SK-N-SH treated with all-trans-retinoic acid at 6 μM for 48 hours (cell line): ENCODE data around the gene RPP21.

ENCODE experiments used
- ATAC-seq: fragments of 200-7000 bp; cut with Tn5 transposase; 3 replicates; pipeline ENCODE4 v1.9.1; 2020; ENCODE audit warnings: mild to moderate bottlenecking, moderate library complexity
- ARNTL ChIP-seq: fragments of 450-650 bp; formaldehyde crosslinking; IDR thresholded peaks from 2 replicates; pipeline ENCODE4 v1.5.0; 2020; ENCODE audit warnings: low read depth, mild to moderate bottlenecking, moderate library complexity, borderline replicate concordance
- BACH2 ChIP-seq: fragments of 250-450 bp; sonication (Bioruptor Pico); IDR thresholded peaks from 2 replicates; pipeline ENCODE4 v1.9.0; 2021; ENCODE audit warnings: mild to moderate bottlenecking, borderline replicate concordance
- ESRRG ChIP-seq: fragments of 250-450 bp; sonication (Bioruptor Pico); IDR thresholded peaks from 2 replicates; pipeline ENCODE4 v1.6.1; 2021; ENCODE audit warnings: mild to moderate bottlenecking
- ISL1 ChIP-seq: fragments of 250-450 bp; sonication (Bioruptor Pico); IDR thresholded peaks from 2 replicates; pipeline ENCODE4 v2.1.2; 2022; ENCODE audit warnings: mild to moderate bottlenecking, moderate library complexity
- OSR1 ChIP-seq: fragments of 250-450 bp; sonication (Bioruptor Pico); IDR thresholded peaks from 2 replicates; pipeline ENCODE4 v1.8.0; 2022; ENCODE audit warnings: moderate library complexity, mild to moderate bottlenecking, inconsistent platforms
- PPARA ChIP-seq: fragments of 250-450 bp; sonication (Bioruptor Pico); IDR thresholded peaks from 2 replicates; pipeline ENCODE4 v1.5.0; 2020; ENCODE audit warnings: mild to moderate bottlenecking, borderline replicate concordance
- RARB ChIP-seq: fragments of 250-450 bp; sonication (Bioruptor Pico); IDR thresholded peaks from 2 replicates; pipeline ENCODE4 v1.8.0; 2021; ENCODE audit warnings: mild to moderate bottlenecking, moderate library complexity
- TOX ChIP-seq: fragments of 250-450 bp; sonication (Bioruptor Pico); IDR thresholded peaks from 2 replicates; pipeline ENCODE4 v1.8.0; 2021; ENCODE audit warnings: mild to moderate bottlenecking, moderate library complexity, borderline replicate concordance
- ZC3H10 ChIP-seq: fragments of 250-450 bp; sonication (Bioruptor Pico); IDR thresholded peaks from 2 replicates; pipeline ENCODE4 v1.5.1; 2021; ENCODE audit warnings: mild to moderate bottlenecking, moderate library complexity
- ZFP3 ChIP-seq: fragments of 250-450 bp; sonication (Bioruptor Pico); IDR thresholded peaks from 2 replicates; pipeline ENCODE4 v1.5.0; 2020; ENCODE audit warnings: mild to moderate bottlenecking, moderate library complexity
- ZFP30 ChIP-seq: fragments of 450-650 bp; formaldehyde crosslinking; IDR thresholded peaks from 2 replicates; pipeline ENCODE4 v1.5.0; 2022; ENCODE audit warnings: mild to moderate bottlenecking, moderate library complexity
- ZNF565 ChIP-seq: fragments of 450-650 bp; formaldehyde crosslinking; conservative IDR thresholded peaks from 2 replicates; pipeline ENCODE4 v1.5.0; 2020; ENCODE audit warnings: low read depth, mild to moderate bottlenecking, moderate library complexity
- ZNF70 ChIP-seq: fragments of 450-650 bp; formaldehyde crosslinking; IDR thresholded peaks from 2 replicates; pipeline ENCODE4 v1.5.0; 2020; ENCODE audit warnings: mild to moderate bottlenecking, moderate library complexity
- TF ChIP-seq, protein P1 (sequence below): fragments of 250-450 bp; sonication (Bioruptor Pico); IDR thresholded peaks from 2 replicates; pipeline ENCODE4 v1.8.0; 2021; ENCODE audit warnings: low read depth, mild to moderate bottlenecking, moderate library complexity, borderline replicate concordance
- TF ChIP-seq, protein P2 (sequence below): fragments of 250-450 bp; sonication (Bioruptor Pico); IDR thresholded peaks from 2 replicates; pipeline ENCODE4 v1.5.0; 2020; ENCODE audit warnings: mild to moderate bottlenecking, moderate library complexity
- TF ChIP-seq, protein P3 (sequence below): fragments of 250-450 bp; sonication (Bioruptor Pico); IDR thresholded peaks from 2 replicates; pipeline ENCODE4 v1.5.1; 2020; ENCODE audit warnings: low read depth, mild to moderate bottlenecking, moderate library complexity
- TF ChIP-seq, protein P4 (sequence below): fragments of 250-450 bp; sonication (Bioruptor Pico); IDR thresholded peaks from 2 replicates; pipeline ENCODE4 v1.5.1; 2021; ENCODE audit warnings: mild to moderate bottlenecking, moderate library complexity
- TF ChIP-seq, protein P5 (sequence below): fragments of 250-450 bp; sonication (Bioruptor Pico); IDR thresholded peaks from 2 replicates; pipeline ENCODE4 v1.8.0; 2020; ENCODE audit warnings: mild to moderate bottlenecking, moderate library complexity, borderline replicate concordance

Gene RPP21

DNA sequence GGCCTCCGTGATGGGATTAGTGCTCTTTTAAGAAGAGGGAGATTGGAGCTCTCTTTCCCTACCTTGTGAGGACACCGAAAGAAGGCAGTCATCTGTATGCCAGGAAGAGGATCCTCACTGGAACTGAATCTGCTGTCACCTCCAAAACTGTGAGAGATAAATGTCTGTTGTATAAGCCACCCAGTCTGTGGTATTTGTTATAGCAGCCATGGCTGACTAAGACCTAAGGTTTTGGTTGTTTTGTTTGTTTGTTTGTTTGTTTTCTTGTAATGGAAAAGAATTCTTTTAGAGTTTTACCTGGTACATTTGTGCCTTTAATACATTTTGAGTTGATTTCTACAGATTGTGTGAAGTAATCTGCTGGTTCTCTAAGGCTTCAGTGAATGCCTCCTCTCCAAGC lies 7.6 kb downstream of the RPP21 start:
- no peak for TF ChIP-seq ISL1 (CRISPR knock-in tag)
- TF ChIP-seq, protein P1, sequence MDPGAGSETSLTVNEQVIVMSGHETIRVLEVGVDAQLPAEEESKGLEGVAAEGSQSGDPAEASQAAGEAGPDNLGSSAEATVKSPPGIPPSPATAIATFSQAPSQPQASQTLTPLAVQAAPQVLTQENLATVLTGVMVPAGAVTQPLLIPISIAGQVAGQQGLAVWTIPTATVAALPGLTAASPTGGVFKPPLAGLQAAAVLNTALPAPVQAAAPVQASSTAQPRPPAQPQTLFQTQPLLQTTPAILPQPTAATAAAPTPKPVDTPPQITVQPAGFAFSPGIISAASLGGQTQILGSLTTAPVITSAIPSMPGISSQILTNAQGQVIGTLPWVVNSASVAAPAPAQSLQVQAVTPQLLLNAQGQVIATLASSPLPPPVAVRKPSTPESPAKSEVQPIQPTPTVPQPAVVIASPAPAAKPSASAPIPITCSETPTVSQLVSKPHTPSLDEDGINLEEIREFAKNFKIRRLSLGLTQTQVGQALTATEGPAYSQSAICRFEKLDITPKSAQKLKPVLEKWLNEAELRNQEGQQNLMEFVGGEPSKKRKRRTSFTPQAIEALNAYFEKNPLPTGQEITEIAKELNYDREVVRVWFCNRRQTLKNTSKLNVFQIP (CRISPR knock-in tag): no peak
- TF ChIP-seq, protein P2, sequence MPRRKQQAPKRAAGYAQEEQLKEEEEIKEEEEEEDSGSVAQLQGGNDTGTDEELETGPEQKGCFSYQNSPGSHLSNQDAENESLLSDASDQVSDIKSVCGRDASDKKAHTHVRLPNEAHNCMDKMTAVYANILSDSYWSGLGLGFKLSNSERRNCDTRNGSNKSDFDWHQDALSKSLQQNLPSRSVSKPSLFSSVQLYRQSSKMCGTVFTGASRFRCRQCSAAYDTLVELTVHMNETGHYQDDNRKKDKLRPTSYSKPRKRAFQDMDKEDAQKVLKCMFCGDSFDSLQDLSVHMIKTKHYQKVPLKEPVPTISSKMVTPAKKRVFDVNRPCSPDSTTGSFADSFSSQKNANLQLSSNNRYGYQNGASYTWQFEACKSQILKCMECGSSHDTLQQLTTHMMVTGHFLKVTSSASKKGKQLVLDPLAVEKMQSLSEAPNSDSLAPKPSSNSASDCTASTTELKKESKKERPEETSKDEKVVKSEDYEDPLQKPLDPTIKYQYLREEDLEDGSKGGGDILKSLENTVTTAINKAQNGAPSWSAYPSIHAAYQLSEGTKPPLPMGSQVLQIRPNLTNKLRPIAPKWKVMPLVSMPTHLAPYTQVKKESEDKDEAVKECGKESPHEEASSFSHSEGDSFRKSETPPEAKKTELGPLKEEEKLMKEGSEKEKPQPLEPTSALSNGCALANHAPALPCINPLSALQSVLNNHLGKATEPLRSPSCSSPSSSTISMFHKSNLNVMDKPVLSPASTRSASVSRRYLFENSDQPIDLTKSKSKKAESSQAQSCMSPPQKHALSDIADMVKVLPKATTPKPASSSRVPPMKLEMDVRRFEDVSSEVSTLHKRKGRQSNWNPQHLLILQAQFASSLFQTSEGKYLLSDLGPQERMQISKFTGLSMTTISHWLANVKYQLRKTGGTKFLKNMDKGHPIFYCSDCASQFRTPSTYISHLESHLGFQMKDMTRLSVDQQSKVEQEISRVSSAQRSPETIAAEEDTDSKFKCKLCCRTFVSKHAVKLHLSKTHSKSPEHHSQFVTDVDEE: no peak
- ATAC-seq: no peak

DNA sequence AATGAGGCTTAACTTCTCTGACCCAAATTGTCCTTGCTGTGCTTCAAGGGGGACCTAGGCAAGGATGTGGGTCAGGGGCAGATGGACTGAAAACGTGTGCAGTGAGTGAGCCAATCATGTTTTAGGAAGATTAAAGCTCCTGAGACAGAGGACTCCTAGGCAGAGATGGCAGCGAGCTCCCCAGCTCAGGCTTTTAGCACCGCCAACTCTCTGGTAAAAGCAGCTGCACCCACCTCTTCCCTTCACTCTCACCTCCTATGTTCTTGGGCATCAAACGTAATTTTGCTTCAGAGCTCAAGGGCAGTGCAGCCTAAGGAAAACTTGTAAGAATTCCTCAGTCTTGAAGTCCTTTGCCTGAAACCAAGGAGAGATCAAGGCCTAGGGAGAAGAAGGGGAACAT lies 10.3 kb downstream of the RPP21 start:
- ATAC-seq: no peak
- TF ChIP-seq TOX (CRISPR knock-in tag): no peak
- TF ChIP-seq, protein P2: no peak
- no peak for TF ChIP-seq ZFP3 (CRISPR knock-in tag)
- TF ChIP-seq, protein P3, sequence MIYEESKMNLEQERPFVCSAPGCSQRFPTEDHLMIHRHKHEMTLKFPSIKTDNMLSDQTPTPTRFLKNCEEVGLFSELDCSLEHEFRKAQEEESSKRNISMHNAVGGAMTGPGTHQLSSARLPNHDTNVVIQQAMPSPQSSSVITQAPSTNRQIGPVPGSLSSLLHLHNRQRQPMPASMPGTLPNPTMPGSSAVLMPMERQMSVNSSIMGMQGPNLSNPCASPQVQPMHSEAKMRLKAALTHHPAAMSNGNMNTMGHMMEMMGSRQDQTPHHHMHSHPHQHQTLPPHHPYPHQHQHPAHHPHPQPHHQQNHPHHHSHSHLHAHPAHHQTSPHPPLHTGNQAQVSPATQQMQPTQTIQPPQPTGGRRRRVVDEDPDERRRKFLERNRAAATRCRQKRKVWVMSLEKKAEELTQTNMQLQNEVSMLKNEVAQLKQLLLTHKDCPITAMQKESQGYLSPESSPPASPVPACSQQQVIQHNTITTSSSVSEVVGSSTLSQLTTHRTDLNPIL (CRISPR knock-in tag): no peak
- no peak for TF ChIP-seq ZC3H10 (CRISPR knock-in tag)
- TF ChIP-seq, protein P4, sequence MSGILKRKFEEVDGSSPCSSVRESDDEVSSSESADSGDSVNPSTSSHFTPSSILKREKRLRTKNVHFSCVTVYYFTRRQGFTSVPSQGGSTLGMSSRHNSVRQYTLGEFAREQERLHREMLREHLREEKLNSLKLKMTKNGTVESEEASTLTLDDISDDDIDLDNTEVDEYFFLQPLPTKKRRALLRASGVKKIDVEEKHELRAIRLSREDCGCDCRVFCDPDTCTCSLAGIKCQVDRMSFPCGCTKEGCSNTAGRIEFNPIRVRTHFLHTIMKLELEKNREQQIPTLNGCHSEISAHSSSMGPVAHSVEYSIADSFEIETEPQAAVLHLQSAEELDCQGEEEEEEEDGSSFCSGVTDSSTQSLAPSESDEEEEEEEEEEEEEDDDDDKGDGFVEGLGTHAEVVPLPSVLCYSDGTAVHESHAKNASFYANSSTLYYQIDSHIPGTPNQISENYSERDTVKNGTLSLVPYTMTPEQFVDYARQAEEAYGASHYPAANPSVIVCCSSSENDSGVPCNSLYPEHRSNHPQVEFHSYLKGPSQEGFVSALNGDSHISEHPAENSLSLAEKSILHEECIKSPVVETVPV (CRISPR knock-in tag): no peak
- no peak for TF ChIP-seq BACH2
- TF ChIP-seq ZFP30 (CRISPR knock-in tag): no peak
- TF ChIP-seq ESRRG (CRISPR knock-in tag): no peak
- TF ChIP-seq OSR1 (CRISPR knock-in tag): no peak
- TF ChIP-seq, protein P5, sequence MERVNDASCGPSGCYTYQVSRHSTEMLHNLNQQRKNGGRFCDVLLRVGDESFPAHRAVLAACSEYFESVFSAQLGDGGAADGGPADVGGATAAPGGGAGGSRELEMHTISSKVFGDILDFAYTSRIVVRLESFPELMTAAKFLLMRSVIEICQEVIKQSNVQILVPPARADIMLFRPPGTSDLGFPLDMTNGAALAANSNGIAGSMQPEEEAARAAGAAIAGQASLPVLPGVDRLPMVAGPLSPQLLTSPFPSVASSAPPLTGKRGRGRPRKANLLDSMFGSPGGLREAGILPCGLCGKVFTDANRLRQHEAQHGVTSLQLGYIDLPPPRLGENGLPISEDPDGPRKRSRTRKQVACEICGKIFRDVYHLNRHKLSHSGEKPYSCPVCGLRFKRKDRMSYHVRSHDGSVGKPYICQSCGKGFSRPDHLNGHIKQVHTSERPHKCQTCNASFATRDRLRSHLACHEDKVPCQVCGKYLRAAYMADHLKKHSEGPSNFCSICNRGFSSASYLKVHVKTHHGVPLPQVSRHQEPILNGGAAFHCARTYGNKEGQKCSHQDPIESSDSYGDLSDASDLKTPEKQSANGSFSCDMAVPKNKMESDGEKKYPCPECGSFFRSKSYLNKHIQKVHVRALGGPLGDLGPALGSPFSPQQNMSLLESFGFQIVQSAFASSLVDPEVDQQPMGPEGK (CRISPR knock-in tag): no peak
- TF ChIP-seq, protein P1 (CRISPR knock-in tag): no peak
- no peak for TF ChIP-seq PPARA (CRISPR knock-in tag)
- no peak for TF ChIP-seq ARNTL (CRISPR knock-in tag)
- TF ChIP-seq ZNF70 (CRISPR knock-in tag): no peak
- no peak for TF ChIP-seq RARB (CRISPR knock-in tag)
- TF ChIP-seq ZNF565 (CRISPR knock-in tag): no peak
- TF ChIP-seq, all 23 proteins: peak for 0
